HCT116 (cell line): Measurements from ENCODE around the gene ENPP3. TPM values are rescaled to one million over a fixed set of nuclear protein-coding genes. Genes with fewer than 3 reads are reported as not detected.

Experiments
- ATAC-seq: fragments of 200-7000 bp; cut with Tn5 transposase; 2 replicates; pipeline ENCODE4 v1.9.1; 2020; ENCODE audit warnings: mild to moderate bottlenecking, moderate library complexity
- BruUV-seq: library from RNA; stranded (reverse); fragments of 400-500 nt; replicated peaks from 2 replicates; lab custom pipeline; 2021; lab: Mats Ljungman, UMichigan
- CTCF ChIA-PET: fragments of 300-600 bp; sonication (Branson Sonifier 250); formaldehyde crosslinking; loops from one replicate; lab custom pipeline; 2021; ENCODE audit warnings: antibody characterized with exemption; lab: Charles Lee
- POLR2A ChIA-PET: fragments of 300-600, 350-600 bp; sonication (Branson Sonifier 250); formaldehyde crosslinking; loops from one replicate; lab custom pipeline; 2021; ENCODE audit warnings: antibody characterized with exemption; lab: Charles Lee
- RAD21 ChIA-PET, 2 experiments: fragments of 300-600 bp; sonication (Branson Sonifier 250); formaldehyde crosslinking; loops; one replicate each; lab custom pipeline; 2023; ENCODE audit warnings: low total read pairs in 2 of 2; ENCODE audit not compliant: uncharacterized antibody in 2 of 2, unreplicated experiment in 2 of 2, low non-redundant PET in 1 of 2; lab: Charles Lee
- DNase-seq: peaks from one replicate; pipeline ENCODE4 v3.0.0-alpha.2; 2010; ENCODE audit warnings: low read depth, low spot score
- H2AFZ ChIP-seq: fragments of 200-600 bp; shearing (Covaris generic), sonication (generic); 2 replicates; pipeline ENCODE4 v1.6.1; 2017; ENCODE audit warnings: low read depth, mixed run types, mixed read lengths, antibody characterized with exemption, low read length; ENCODE audit not compliant: poor library complexity, severe bottlenecking
- H3K27ac ChIP-seq: 2 replicates; pipeline ENCODE4 v1.5.1; 2012; ENCODE audit warnings: low read depth, low read length
- H3K27me3 ChIP-seq: fragments of 200-600 bp; sonication (generic); 2 replicates; pipeline ENCODE4 v1.6.1; 2016; ENCODE audit warnings: mixed run types, low read length, mixed read lengths; ENCODE audit not compliant: insufficient read depth
- H3K36me3 ChIP-seq, 2 experiments: fragments of 200-500 bp in 1 of 2; fragments of 200-600 bp in 1 of 2; sonication (Bioruptor generic) in 1 of 2; sonication (generic) in 1 of 2; 2 replicates each; pipeline versions ENCODE4 v1.5.1 to v1.6.1; 2014 to 2016; ENCODE audit warnings: low read length in 2 of 2, inconsistent platforms in 1 of 2, mixed read lengths in 1 of 2, mixed run types in 1 of 2; ENCODE audit not compliant: insufficient read depth in 2 of 2, control insufficient read depth in 1 of 2
- H3K4me1 ChIP-seq, 2 experiments: fragments of 200-600 bp in 1 of 2; sonication (generic) in 1 of 2; 2 replicates each; pipeline versions ENCODE4 v1.5.1 to v1.6.1; 2012 to 2017; ENCODE audit warnings: low read length in 2 of 2, inconsistent platforms in 1 of 2, mild to moderate bottlenecking in 1 of 2, mixed read lengths in 1 of 2, mixed run types in 1 of 2, moderate library complexity in 1 of 2; ENCODE audit not compliant: insufficient read depth in 2 of 2, control insufficient read depth in 1 of 2
- H3K4me2 ChIP-seq: fragments of 200-600 bp; sonication (generic); 2 replicates; pipeline ENCODE4 v1.6.1; 2017; ENCODE audit warnings: mixed run types, low read length, mixed read lengths
- H3K4me3 ChIP-seq, 2 experiments: fragments of 200-600 bp in 1 of 2; sonication (generic) in 1 of 2; replicated peaks in 1 of 2; 2 replicates each; pipeline ENCODE4 v1.5.1; 2011 to 2016; ENCODE audit warnings: low read length in 2 of 2, control low read depth in 1 of 2, low read depth in 1 of 2, mild to moderate bottlenecking in 1 of 2, mixed read lengths in 1 of 2, mixed run types in 1 of 2
- H3K79me2 ChIP-seq: fragments of 200-600 bp; sonication (generic); 2 replicates; pipeline ENCODE4 v1.6.1; 2017; ENCODE audit warnings: mild to moderate bottlenecking, mixed run types, low read length, moderate library complexity, mixed read lengths; ENCODE audit not compliant: insufficient read depth
- H3K9ac ChIP-seq: fragments of 200-600 bp; sonication (generic); 2 replicates; pipeline ENCODE4 v1.6.1; 2016; ENCODE audit warnings: low read length, mixed read lengths
- H3K9me2 ChIP-seq: fragments of 200-600 bp; sonication (generic), shearing (Covaris generic); 2 replicates; pipeline ENCODE4 v1.6.1; 2017; ENCODE audit warnings: mixed run types, mild to moderate bottlenecking, moderate library complexity; ENCODE audit not compliant: insufficient read depth
- H3K9me3 ChIP-seq, 2 experiments: fragments of 200-500 bp in 1 of 2; fragments of 200-600 bp in 1 of 2; sonication (Bioruptor generic) in 1 of 2; sonication (generic) in 1 of 2; 2 replicates each; pipeline ENCODE4 v1.6.1; 2014 to 2017; ENCODE audit warnings: low read length in 2 of 2, mixed read lengths in 2 of 2, inconsistent platforms in 1 of 2, low read depth in 1 of 2, mild to moderate bottlenecking in 1 of 2, mixed run types in 1 of 2, moderate library complexity in 1 of 2; ENCODE audit not compliant: control insufficient read depth in 1 of 2, insufficient read depth in 1 of 2
- H4K20me1 ChIP-seq: fragments of 200-600 bp; sonication (generic), shearing (Covaris generic); 2 replicates; pipeline ENCODE4 v1.6.1; 2017; ENCODE audit warnings: mixed run types, mild to moderate bottlenecking, moderate library complexity; ENCODE audit not compliant: insufficient read depth
- CBX3 ChIP-seq: IDR thresholded peaks from 2 replicates; pipeline ENCODE4 v1.6.1; 2012; ENCODE audit warnings: low read depth
- CEBPB ChIP-seq: IDR thresholded peaks from 2 replicates; pipeline ENCODE4 v1.6.1; 2012; ENCODE audit warnings: low read depth
- EGR1 ChIP-seq: IDR thresholded peaks from 2 replicates; pipeline ENCODE4 v1.6.1; 2012; ENCODE audit warnings: low read depth
- EZH2phosphoT487 ChIP-seq: fragments of 200-600 bp; IDR thresholded peaks from 2 replicates; pipeline ENCODE4 v1.6.1; 2018; ENCODE audit warnings: antibody characterized with exemption, borderline replicate concordance
- FOSL1 ChIP-seq: IDR thresholded peaks from 2 replicates; pipeline ENCODE4 v1.6.1; 2012; ENCODE audit warnings: low read depth
- JUND ChIP-seq: IDR thresholded peaks from 2 replicates; pipeline ENCODE4 v1.6.1; 2012
- MAX ChIP-seq: IDR thresholded peaks from 2 replicates; pipeline ENCODE4 v1.6.1; 2012
- POLR2AphosphoS5 ChIP-seq: IDR thresholded peaks from 2 replicates; pipeline ENCODE4 v1.6.1; 2011; ENCODE audit warnings: mild to moderate bottlenecking, low read depth, low read length, moderate library complexity
- SIN3A ChIP-seq: IDR thresholded peaks from 2 replicates; pipeline ENCODE4 v1.6.1; 2012; ENCODE audit warnings: low read depth
- SRF ChIP-seq: IDR thresholded peaks from 2 replicates; pipeline ENCODE4 v1.6.1; 2012; ENCODE audit warnings: low read depth
- ZFX ChIP-seq: fragments of 450-650 bp; IDR thresholded peaks from 2 replicates; pipeline ENCODE4 v1.6.1; 2017
- intact Hi-C: fragments of 100-400 bp; cut with micrococcal nuclease; formaldehyde crosslinking; loops from 2 replicates; pipeline ENCODE4 v1.10.0; 2022
- total RNA-seq: library from RNA; stranded (reverse); gene quantifications from one replicate; pipeline ENCODE4 v1.2.1, GENCODE V29; 2021; ENCODE audit not compliant: unreplicated experiment

ENPP3 gene
- total RNA-seq, 1 experiment from 2014 or later = 0.15 TPM

DNA sequence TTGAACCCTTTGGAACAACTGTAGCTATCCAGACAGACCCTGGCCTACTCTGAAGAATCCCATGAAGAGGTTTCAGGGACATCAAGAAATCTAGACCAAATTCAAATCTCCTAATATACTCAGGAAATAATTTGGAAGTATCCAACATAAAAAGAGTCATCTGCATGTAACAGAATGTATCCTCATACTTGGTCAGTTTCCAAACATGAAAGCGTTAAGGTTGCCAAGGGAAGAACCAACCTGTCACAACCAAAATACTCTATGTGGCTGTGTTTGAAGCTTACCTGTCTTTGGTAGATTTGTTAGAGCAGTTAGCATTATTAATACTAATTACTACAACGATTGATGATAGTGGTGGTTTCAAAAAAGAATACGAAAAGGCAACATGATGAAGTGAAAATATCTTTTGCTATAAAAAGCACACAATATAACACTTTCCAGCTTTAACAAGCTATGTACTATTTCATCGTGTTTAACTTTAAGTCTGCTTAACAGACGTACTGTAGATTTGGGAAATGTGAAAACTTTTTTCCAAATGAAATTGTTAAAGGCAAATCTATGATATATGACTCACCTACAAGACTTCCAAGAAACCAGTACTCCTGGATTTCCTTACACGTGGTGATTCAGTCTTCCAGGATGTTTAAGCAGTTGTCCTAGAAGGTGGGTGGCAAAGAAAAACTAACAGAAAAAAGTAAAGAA lies 124.1 kb downstream of the ENPP3 start:
- no peak overlapping the region for H3K27ac ChIP-seq
- H3K9ac ChIP-seq = no peak overlapping the region
- no peak for DNase-seq
- TF ChIP-seq EZH2phosphoT487 = no peak
- TF ChIP-seq SRF = no peak
- TF ChIP-seq EGR1 = no peak
- TF ChIP-seq ZFX = no peak
- TF ChIP-seq MAX = no peak
- TF ChIP-seq CBX3 = no peak
- no peak for TF ChIP-seq SIN3A
- no peak for TF ChIP-seq FOSL1
- TF ChIP-seq, all 23 proteins: peak for 0
- RAD21 ChIA-PET = no interaction called here
- CTCF ChIA-PET = no interaction called here
- H3K4me1 ChIP-seq = no peaks in the 10 kb centered on the region
- H3K4me2 ChIP-seq = no peak overlapping the region
- no peaks in the 10 kb centered on the region for H3K36me3 ChIP-seq
- ATAC-seq = no peak
- H3K4me3 ChIP-seq = no peak overlapping the region
- no TSS peak for BruUV-seq
- no peaks in the 10 kb centered on the region for H3K9me3 ChIP-seq
- H4K20me1 ChIP-seq = no peaks in the 10 kb centered on the region
- H2AFZ ChIP-seq = no peak overlapping the region
- POLR2A ChIA-PET = no interaction called here
- H3K79me2 ChIP-seq = no peaks in the 10 kb centered on the region
- intact Hi-C loops = no loop called here
- H3K27me3 ChIP-seq = no peaks in the 10 kb centered on the region
- H3K9me2 ChIP-seq = no peaks in the 10 kb centered on the region

DNA sequence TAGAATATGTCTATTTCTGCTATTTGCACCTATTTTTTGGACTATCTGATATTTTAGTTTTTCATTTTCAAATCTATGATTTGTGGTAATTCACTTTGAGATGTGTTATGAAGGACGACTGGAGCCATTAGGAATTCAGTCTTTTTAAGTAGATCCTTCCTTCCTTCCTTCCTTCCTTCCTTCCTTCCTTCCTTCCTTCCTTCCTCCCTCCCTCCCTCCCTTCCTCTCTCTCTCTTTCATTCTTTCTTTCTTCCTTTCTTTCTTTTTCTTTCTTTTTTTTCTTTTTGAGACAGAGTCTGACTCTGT lies 124.6 kb downstream of the ENPP3 start:
- H4K20me1 ChIP-seq = no peaks in the 10 kb centered on the region
- ChIA-PET POLR2A (no interaction called here), CTCF (no interaction called here), RAD21 (no interaction called here)
- no peaks in the 10 kb centered on the region for H3K4me1 ChIP-seq
- no peak for TF ChIP-seq EGR1
- no peak for TF ChIP-seq POLR2AphosphoS5
- TF ChIP-seq JUND = no peak
- TF ChIP-seq CEBPB = no peak
- no peak for TF ChIP-seq CBX3
- H3K36me3 ChIP-seq = no peaks in the 10 kb centered on the region
- no peak overlapping the region for H3K4me3 ChIP-seq
- no TSS peak for BruUV-seq
- intact Hi-C loops = no loop called here
- no peaks in the 10 kb centered on the region for H3K9me2 ChIP-seq
- no peak overlapping the region for H3K4me2 ChIP-seq
- H3K27ac ChIP-seq = no peak overlapping the region
- ATAC-seq (no peak), DNase-seq (no peak)
- H3K9ac ChIP-seq = no peak overlapping the region
- H3K9me3 ChIP-seq = no peaks in the 10 kb centered on the region
- H3K27me3 ChIP-seq = no peaks in the 10 kb centered on the region
- H3K79me2 ChIP-seq = no peaks in the 10 kb centered on the region
- H2AFZ ChIP-seq = no peak overlapping the region
